ENCODE measurements around the gene SPINT4. TPM values are rescaled to one million over a fixed set of nuclear protein-coding genes. Genes with fewer than 3 reads are reported as not detected.

The SPINT4 gene
- polyA plus RNA-seq, 3 donors, result not detected

DNA sequence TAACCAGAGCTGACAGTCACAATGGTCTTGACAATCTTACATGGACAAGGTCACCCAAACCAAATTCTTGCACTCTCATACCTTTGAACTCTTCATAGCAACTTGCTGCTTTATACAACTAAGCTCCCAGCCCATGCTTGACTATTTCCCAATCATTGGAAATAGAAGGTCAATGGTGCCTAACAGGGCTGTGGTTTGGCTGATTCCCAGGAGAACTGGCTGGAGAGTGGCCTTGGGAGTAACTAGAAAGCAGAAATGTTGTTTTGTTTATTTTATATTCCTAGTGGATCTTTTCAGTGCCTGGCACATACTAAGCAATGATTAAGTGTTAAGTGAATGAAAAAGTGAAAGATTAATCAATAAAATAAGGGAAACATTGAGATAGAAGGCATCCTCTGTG is 3.0 kb downstream of the SPINT4 start:
- intact Hi-C loops (cut with micrococcal nuclease), result no loop called here
- Histone ChIP-seq H3K9me3 (replicated peaks in 1 of 2; ENCODE audit: control insufficient read depth in 1 of 2, insufficient read depth in 1 of 2, low read length in 2 of 2) (no peaks in the 10 kb centered on the region), H3K4me1 (ENCODE audit: control insufficient read depth in 1 of 2, insufficient read depth in 2 of 2, low read length in 2 of 2) (no peaks in the 10 kb centered on the region), H3K27ac (ENCODE audit: low read depth in 1 of 2, low read length in 2 of 2) (no peak overlapping the region), H2AFZ (ENCODE audit: insufficient read depth, low read depth, low read length, poor library complexity, severe bottlenecking) (no peak overlapping the region), H3K36me3 (replicated peaks in 1 of 2; ENCODE audit: control insufficient read depth in 1 of 2, insufficient read depth in 2 of 2, low read length in 2 of 2) (no peaks in the 10 kb centered on the region), H3K4me2 (replicated peaks; ENCODE audit: extremely low read depth, low read length, poor library complexity, severe bottlenecking) (no peak overlapping the region), H3K4me3 (replicated peaks in 1 of 3; ENCODE audit: low read depth in 2 of 3, low read length in 3 of 3) (no peak overlapping the region), H3K79me2 (ENCODE audit: insufficient read depth, low read length) (no peaks in the 10 kb centered on the region), H3K9ac (ENCODE audit: insufficient read depth, low read length, poor library complexity, severe bottlenecking) (no peak overlapping the region), H3K27me3 (ENCODE audit: control insufficient read depth in 2 of 2, insufficient read depth in 2 of 2, low read length in 2 of 2) (no peaks in the 10 kb centered on the region), H4K20me1 (ENCODE audit: insufficient read depth, low read length) (no peaks in the 10 kb centered on the region)
- TF ChIP-seq, protein P1, sequence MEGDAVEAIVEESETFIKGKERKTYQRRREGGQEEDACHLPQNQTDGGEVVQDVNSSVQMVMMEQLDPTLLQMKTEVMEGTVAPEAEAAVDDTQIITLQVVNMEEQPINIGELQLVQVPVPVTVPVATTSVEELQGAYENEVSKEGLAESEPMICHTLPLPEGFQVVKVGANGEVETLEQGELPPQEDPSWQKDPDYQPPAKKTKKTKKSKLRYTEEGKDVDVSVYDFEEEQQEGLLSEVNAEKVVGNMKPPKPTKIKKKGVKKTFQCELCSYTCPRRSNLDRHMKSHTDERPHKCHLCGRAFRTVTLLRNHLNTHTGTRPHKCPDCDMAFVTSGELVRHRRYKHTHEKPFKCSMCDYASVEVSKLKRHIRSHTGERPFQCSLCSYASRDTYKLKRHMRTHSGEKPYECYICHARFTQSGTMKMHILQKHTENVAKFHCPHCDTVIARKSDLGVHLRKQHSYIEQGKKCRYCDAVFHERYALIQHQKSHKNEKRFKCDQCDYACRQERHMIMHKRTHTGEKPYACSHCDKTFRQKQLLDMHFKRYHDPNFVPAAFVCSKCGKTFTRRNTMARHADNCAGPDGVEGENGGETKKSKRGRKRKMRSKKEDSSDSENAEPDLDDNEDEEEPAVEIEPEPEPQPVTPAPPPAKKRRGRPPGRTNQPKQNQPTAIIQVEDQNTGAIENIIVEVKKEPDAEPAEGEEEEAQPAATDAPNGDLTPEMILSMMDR (IDR thresholded peaks at IDR 0.05), result no peak
- H3K4me3 Mint-ChIP-seq, result no peak overlapping the region
- H3K36me3 Mint-ChIP-seq, result no peaks in the 10 kb centered on the region
- no peaks in the 10 kb centered on the region for H3K4me1 Mint-ChIP-seq
- H3K27me3 Mint-ChIP-seq (ENCODE audit: low read depth in 3 of 3), result peaks cover 3 to 14% (median 5%) of the 10 kb centered on the region in 3 donors
- DNase-seq, result no peak
- peaks cover 0 to 2% (median 0%) of the 10 kb centered on the region in 7 donors for H3K9me3 Mint-ChIP-seq
- no peak overlapping the region for H3K27ac Mint-ChIP-seq

DNA sequence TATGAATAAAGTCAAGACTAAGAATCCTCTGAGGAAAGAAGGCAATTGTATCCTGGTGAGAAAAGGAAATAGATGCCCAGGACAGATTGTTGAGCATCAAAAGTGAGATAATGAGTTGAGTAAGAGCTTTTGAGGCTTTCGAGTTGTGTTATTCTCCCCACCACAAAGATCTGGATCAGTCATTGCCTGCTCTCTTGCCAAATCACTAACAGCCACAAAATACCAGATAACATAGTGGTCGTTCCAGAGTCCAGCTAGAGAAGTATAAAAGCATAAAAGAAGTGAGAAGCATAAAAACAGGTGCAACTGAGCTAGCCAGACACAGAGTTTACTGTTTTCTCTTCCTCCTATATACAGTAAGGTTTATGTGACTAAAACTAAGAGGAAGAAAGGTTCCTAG is 4.9 kb downstream of the SPINT4 start:
- no peak overlapping the region for H3K4me3 ChIP-seq (replicated peaks in 1 of 3; ENCODE audit: low read depth in 2 of 3, low read length in 3 of 3)
- H2AFZ ChIP-seq (ENCODE audit: insufficient read depth, low read depth, low read length, poor library complexity, severe bottlenecking), result no peak overlapping the region
- no peak overlapping the region for H3K4me3 Mint-ChIP-seq
- H3K4me1 ChIP-seq (ENCODE audit: control insufficient read depth in 1 of 2, insufficient read depth in 2 of 2, low read length in 2 of 2), result no peaks in the 10 kb centered on the region
- H3K27ac Mint-ChIP-seq, result no peak overlapping the region
- H3K4me2 ChIP-seq (replicated peaks; ENCODE audit: extremely low read depth, low read length, poor library complexity, severe bottlenecking), result no peak overlapping the region
- peaks cover 9 to 14% (median 11%) of the 10 kb centered on the region in 7 donors for H3K9me3 Mint-ChIP-seq
- no peaks in the 10 kb centered on the region for H3K27me3 ChIP-seq (ENCODE audit: control insufficient read depth in 2 of 2, insufficient read depth in 2 of 2, low read length in 2 of 2)
- no CpG with 5 or more reads among the region's 2 CpGs for WGBS (ENCODE audit: insufficient coverage)
- no peak for DNase-seq
- intact Hi-C loops (cut with micrococcal nuclease), result no loop called here
- no peaks in the 10 kb centered on the region for H3K79me2 ChIP-seq (ENCODE audit: insufficient read depth, low read length)
- H4K20me1 ChIP-seq (ENCODE audit: insufficient read depth, low read length), result no peaks in the 10 kb centered on the region
- TF ChIP-seq, protein P1 (IDR thresholded peaks at IDR 0.05), result no peak
- peaks cover 3 to 16% (median 5%) of the 10 kb centered on the region in 3 donors for H3K27me3 Mint-ChIP-seq (ENCODE audit: low read depth in 3 of 3)
- H3K27ac ChIP-seq (ENCODE audit: low read depth in 1 of 2, low read length in 2 of 2), result no peak overlapping the region
- H3K9ac ChIP-seq (ENCODE audit: insufficient read depth, low read length, poor library complexity, severe bottlenecking), result no peak overlapping the region
- H3K9me3 ChIP-seq (replicated peaks in 1 of 2; ENCODE audit: control insufficient read depth in 1 of 2, insufficient read depth in 1 of 2, low read length in 2 of 2), result peaks cover 0 to 7% of the 10 kb centered on the region in 2 donors
- no peaks in the 10 kb centered on the region for H3K36me3 Mint-ChIP-seq
- no peaks in the 10 kb centered on the region for H3K4me1 Mint-ChIP-seq
- H3K36me3 ChIP-seq (replicated peaks in 1 of 2; ENCODE audit: control insufficient read depth in 1 of 2, insufficient read depth in 2 of 2, low read length in 2 of 2), result no peaks in the 10 kb centered on the region

All from CD14-positive monocyte (primary cell).